Measurements from ENCODE around the gene DOCK4.

DOCK4 gene

DNA sequence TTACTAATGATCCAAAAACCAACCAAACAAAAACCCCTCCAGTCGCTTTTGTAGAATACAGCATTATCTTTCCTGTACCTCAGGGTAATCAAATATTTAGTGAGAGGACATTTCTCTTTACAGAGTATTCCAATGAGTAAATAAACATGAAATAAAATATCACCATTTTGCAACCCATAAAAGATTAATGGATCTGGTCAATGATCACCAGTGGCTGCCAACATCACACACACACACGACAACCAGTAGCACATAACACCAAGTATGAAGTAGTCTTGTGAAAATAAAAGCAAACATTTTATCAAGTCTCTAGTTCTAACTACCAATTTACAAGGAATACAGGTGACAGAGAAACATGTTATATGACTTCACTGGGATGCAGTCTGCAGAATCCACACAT, 455.3 kb downstream of the DOCK4 start:
- no peak for DNase-seq

DNA sequence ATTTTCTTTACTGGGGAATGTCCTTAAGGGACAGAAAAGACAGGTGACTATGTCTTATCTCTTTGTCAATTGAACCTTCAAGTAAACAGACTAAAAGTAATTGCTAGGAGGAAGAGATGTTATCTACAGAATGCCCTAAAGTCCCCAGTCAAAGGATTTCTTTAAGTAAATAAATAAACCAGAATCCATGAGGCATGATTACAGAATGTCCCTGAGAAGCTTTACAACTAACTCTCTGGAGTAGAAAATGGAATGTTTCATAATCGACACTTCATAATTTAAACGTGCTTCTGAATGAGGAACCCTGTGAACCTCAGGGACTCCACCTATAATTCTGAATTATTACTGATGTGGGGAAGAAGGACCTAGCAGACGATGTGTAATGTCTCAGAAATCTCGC, 456.0 kb downstream of the DOCK4 start:
- no peak for DNase-seq

DNA sequence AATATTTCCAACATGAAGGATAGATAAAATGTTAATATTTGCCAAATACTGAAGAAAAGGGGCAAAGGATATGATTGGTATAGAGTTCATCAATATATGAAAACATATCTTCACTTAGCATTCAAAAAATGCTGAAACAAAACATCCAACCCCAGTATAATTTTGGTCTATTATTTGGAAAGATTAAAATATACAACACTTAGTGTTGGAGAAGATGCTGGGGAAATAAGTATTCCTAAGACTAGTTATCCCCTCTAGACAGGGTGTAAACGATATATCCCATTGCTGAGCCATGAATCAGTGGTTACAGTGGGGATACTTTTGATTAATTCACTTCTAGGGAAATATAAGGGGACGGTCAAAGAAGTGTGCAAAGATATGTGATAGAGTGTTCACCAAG, 456.6 kb downstream of the DOCK4 start:
- no peak for DNase-seq

DNA sequence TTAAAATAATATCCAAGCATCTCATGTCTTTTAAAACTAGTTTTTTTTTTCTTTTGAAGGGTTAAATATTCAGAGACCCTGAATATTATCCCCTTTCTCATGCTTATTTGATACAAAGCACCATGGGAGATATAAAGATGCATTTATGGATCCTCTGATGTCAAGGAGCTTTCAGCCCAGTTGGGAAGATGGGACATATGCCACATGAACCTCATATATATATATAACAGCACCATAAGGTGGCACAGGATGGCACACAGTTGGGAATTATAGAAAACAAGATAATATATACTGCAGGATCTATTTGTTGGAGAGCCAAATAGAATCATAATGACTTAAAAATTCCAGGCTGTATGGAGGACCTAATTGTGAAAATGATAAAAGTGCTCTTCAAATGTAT, 458.5 kb downstream of the DOCK4 start:
- DNase-seq, result no peak

DNA sequence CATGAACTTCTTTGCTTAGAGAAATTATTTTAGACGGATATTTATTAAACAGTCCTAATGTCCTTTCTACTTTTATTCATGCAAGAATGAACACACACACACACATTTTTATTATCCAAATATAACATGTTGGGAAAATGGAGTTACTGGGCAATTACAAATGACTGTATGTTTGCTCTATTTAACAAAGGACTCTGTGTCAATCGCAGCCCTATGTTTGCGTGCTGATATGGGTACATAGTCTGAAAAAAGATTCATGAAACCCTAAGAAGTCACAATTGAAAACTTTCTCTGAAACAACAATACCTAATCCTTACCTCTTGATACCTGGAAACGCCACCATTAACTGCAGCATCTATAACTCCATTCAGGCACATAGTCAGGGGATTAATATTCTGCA, 459.2 kb downstream of the DOCK4 start:
- DNase-seq, result no peak

DNA sequence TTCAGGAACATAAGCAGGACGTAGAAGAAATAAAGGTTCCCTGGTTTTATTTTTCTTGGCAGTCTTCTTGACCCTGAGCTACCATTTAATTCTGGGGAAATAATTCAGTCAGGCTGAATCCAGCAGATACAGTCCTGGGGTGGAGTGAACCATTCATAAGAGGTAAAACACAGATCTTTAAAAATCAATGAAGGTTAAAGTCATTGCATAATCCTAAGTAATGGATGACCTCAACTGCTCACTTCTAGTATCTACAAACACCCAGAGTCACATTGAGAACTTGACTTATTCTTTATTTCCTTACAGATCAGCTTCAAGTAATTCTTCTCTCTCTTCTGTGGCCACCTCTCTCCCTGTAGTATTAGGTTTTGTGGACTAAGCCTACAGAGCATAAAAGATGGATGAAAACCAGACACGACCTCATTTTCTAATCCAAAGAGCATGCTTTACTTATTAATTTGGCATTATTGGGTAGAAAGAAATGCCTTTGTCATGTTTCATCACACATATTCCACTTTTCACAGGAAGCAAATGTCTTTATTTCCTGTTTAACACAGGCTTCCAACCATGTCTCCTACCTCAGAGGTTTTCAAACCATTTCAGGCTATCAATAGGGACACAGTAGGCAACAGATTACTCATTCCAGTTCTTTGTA, 461.6 kb downstream of the DOCK4 start:
- no peak for DNase-seq

DNA sequence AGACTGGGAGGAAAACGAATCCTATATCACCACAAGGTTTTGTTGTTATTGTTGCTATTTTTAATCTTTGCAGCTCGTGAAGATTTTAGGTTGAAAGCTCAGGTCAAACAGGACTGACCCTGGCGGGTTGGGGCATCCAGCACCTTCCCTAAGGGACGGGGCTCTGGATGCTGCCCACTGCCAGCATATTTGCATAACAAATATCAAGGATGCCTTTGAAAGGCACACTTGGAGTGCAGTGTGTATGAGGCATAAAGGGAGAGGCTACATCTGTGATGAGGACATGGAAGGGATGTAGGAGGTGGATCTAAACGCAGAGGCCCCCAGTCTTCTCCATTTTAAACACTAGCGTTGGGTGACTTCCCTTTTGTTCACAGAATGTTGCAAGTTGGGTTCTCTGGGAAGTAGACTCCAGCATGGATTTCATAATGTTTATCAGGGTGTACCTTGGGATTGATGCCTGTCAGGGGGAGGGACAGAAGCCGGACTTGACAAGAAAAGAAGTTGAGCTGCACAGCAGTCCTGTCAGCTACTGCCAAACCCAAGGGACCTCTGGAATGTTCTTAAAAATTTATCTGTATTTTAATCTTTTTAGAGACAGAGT, 462.9 kb downstream of the DOCK4 start:
- DNase-seq, result no peak

DNA sequence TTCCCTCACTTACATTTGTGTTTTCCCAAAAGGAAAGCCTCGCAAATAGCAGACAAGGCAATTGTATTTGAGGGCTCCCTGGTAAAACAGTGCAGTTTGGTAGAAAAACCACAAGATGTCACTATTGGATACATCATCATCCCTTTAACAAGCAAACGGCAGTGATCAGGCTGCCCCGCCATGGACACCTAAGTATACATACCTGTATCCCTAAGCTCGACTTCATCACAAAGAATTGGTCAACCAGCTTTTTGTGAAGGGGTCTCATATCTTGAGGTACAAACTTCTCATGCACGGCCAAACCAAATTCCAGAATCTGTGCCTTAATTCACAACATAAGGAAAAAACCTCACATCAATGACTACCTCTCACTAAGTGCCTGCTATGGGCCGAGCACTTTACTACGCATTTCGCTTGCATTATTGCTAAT, 464.4 kb downstream of the DOCK4 start:
- DNase-seq, result peak; percentile 43

DNA sequence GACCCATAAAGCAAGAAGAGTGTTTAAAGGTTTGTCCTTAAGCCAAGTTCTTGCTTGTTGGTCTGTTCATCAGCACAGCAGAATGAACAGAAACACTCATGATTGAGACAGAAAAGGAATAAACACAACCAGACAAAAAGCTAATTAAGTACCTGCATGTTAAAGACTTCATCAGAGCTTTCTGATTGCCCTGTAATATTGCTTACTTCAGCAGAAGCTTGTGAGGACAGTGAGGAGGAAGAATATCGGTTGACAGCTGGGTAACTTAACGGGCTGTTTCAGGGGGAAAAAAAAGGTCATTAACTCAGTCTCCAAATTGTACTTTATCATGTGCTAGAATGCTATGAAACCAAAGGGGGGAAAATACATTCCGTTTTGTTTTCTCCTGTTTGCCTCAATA, 465.3 kb downstream of the DOCK4 start:
- DNase-seq, result no peak

DNA sequence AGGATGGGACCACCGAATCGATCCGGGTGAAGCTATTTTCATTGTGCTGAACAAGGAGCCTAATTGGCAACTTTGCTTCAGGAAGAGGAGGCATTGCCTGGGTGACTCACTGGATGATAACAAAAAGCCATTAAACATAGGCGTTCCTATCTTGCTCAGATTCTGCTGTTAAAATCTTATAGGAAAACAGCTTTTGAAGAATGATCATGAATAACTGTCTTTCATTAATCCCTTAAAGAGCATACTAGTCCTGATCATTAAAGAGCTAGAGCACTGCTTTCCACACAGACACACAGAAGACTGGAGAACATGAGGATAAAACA, 469.7 kb downstream of the DOCK4 start:
- no peak for DNase-seq

DNA sequence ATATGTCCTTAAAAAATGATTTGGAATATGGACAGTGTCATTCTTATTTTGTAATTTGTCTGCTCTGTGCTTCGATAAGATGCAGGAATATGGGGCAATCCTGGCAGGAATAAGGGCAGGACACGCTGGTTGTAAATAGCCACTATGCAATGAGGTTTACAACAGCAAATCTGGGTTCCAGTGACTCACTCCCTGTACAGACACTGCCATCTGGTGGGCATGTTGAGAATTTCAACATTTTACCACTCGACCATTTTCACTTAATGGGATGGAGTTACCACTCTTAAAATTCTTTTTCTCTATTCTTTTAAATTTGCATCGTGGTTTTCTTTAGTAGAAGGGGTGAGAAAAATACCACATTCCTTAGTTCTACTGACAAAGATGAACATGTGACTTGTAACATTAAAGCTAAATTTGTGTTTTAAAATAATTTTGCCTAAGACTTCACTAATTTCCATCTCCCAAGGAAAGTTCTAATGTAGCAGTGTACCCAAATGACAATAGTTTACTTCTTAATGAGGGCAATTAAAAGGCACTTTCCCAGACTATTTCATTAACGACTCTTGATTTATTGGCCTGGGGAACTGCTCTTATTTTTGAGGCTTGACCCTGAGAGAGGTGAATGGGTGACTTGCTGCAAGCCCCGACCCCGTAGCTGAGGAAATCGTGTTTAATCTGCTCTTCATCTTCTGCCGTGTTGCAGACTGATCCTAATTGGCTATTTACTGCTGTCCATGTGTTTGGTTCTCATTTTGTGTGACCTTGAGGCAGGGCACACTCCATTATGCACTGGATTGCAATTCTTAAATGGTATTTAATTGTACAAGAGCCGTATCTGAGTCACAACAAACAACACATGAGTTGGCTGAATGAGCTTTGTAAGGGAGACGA, 470.3 kb downstream of the DOCK4 start:
- peak; percentile 32 for DNase-seq

DNA sequence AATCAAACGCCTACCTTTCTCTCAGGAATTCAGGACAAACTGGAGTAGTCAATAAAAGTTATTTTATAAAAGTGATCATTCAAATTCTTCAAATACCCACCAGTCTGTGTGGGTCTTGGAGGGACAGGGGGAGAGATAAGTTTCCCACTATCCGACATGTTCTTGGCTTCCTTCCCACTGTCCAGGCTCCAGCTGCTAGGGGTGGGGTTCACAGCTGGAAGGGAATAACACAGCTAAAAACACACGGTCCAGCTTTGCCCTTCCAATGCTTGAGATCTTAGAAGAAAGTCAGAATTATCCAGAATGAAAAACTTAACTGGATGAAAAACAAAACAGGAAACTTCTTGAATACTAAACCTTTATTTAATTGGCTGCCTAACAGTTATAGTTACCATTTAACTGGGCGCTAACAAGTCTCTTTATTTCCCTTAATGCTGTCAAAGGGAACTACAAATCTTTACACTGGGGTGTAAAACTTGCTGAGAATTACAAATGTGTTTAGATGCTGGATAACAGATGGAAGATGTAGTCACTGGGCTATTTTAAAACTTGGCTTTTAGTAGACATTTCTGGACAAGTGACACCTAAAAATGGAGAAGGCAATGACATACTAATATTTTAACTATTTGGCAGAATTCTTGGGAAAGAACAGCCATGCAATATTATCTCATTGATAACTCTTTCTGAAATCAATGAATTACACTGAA, 471.1 kb downstream of the DOCK4 start:
- DNase-seq, result no peak

DNA sequence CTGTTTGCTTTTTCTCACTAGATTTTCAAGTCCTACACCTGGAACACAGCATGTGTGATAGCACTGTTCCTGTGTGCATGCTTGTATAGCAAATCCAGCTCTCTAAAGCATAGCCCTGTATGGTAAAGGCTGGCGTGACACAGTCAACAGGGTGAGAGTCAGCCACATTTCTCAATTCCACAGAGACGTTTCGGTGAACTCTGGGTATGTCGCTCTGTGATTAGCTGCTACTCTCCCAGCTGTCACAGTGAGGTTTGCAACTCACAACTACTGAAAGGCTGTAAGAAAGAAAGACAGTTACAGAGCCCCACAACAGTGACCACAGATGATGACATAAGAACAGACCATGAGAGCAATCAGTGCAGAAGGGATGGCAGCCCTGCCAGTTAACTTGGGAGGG, 473.3 kb downstream of the DOCK4 start:
- DNase-seq, result no peak

DNA sequence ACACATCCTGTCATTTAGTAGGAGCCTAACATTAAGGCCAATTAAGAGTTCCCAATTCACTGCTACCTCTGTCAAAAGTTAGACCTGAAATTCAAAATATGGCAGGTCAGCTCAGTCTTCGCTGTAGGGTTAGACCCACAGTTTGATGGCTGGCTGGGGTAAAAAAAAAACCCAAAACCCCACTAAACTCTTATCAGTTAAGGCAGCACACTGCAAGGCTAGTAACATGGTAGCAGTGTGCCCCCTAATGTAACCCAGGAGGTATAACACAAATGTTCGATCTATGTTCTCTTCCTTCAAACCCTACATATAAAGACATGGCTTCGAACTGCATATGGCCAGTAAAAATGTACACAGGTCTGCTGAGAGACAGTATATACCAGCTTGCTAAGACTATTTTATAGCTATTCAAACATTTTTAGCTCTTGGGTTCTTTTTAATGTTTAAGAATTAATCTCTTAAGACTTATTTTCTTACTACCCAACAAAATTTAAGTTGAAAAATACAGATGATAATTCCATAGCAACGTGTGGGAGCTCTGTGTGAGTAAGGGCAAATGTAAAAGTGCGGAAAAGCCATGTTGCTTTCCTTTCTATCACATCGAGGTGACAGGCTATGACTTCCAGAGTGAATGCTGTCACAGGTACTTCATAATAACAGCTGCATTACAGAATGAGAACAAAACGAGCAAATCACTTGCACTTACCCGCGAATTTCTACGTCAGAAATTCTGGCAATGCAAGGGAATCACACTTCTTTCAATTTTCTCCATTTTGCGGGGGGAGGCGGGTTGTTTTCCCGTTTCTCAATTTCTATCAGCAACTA, 475.5 kb downstream of the DOCK4 start:
- DNase-seq, result no peak

DNA sequence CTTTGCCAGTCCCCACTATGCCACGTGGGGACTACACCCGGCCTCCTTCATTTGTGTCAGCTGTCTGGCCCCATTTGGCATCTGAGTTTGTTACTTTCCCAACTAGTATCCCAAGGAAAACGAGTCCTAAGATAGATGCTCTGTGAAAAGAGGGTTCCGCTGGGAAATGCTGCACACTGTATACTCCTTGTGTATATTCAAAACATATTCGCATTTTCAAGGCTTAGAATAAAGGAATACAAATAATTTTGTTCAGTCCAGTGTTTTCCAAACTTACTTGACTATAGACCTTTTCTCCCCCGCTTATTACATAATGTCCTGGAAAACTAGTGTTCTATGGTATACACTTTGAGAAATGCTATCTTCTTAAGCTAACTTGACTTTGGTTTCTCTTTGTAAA, 476.1 kb downstream of the DOCK4 start:
- no peak for DNase-seq

DNA sequence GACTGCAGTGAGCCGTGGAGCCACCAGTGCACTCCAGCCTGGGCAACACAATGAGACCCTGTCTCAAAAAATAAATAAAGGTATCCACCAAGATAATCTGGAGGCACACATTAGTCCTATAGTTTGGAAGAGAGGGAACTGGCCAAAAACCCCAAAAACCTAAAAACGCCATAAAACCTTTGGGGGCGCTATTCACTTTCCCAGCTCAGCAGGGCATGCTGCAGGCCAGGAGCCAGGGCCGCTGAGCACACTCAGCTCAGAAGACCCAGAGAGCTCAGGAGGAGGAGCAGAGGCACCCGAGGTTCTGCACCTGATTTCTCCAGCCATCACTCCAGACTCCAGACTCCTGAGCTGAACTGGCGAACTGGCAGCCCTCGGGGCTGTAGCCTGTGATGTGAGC, 476.7 kb downstream of the DOCK4 start:
- no peak for DNase-seq

DNA sequence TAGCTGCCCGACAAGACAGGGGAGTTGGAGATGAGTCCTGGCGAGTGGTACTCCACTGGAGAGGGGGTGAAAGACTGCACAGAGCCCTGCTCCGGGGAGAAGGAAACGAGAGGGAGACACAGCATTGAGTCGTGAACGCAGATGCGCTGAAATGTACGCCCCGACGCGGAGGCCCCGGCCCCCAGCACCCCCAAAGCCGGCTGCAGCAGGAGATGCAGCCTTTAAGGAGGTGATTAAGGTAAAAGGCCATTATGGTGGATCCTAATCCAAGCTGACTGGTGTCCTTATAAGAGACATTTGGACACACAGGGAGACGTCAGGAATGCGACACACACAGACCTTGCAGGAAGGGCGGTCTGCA, 477.6 kb downstream of the DOCK4 start:
- no peak for DNase-seq

DNA sequence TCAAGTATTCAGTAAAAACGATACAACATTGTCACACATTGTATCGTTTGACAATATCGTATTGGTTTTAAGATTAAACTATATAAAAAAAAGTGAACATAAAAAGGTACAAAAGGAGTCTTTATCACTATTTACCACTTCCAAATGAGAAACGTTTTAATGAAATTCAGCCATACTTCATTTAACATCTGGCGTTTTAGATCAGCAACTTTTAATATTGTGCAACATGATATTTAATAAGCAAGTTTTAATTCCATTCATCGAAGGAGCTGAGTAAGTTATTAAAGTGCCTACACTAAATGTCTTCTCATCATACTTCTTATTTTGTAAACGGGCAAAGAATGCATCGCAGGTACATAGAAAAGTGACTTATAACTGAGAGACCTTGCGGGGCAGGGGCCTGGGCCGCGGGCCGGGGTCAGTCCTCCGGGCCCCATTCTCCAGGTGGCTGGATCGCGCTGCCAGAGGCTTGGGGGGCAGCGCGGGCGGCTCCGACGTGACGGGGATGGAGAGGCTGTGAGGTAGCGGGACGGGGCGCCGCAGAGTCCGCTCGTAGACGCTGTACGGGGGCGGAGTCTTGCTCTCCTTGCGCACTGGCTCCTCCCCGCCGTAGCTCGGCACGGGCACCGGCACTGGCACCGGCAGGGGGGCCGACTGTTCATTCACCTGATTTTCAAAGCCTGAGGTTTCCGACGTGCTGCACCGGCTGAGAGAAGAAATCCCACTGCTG, 478.1 kb downstream of the DOCK4 start:
- no peak for DNase-seq

DNA sequence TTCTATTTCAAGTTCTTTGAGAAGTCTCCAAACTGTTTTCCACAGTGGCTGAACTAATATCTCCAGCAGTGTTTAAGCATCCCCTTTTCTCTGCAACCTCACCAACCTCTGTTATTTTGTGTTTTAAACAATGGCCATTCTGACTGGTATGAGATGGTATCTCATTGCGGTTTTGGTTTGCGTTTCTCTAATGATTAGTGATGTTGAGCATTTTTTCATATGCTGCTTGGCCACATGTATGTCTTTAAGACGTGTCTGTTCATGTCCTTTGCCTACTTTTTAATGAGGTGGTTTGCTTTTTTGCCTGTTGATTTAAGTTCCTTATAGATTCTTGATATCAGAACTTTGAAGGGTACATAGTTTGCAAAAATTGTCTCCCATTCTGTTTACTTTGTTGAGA, 487.3 kb downstream of the DOCK4 start:
- no peak for DNase-seq

DNA sequence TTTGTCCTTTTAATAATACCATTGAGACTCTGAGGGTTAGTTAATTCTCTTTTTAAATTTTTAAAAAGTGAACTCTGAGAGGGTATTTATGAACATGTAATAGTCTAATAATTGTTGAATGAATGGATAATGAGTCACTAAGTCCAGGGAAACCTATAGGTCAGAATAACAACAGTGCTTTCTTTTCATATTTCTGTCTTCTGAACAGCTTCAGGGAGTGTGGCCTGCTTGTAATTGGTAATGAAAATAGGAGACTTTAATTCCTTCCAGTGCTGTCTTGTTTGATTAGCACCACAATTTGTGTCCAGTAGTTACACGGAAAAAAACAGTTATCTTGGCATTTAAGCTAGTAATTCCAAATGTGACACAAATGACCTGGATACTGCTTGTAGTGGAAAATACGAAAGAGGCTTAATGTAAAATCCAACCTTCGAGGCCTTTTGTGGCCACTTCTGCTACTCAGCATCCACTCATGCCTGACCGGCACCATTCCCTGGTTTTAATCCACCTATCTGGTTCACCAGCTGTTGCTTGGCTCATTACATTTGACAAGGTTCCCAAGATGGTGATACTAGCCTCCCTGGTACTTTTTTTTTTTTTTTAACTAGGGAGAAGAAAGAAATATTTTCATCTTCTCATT, 494.7 kb downstream of the DOCK4 start:
- no peak for DNase-seq

DNA sequence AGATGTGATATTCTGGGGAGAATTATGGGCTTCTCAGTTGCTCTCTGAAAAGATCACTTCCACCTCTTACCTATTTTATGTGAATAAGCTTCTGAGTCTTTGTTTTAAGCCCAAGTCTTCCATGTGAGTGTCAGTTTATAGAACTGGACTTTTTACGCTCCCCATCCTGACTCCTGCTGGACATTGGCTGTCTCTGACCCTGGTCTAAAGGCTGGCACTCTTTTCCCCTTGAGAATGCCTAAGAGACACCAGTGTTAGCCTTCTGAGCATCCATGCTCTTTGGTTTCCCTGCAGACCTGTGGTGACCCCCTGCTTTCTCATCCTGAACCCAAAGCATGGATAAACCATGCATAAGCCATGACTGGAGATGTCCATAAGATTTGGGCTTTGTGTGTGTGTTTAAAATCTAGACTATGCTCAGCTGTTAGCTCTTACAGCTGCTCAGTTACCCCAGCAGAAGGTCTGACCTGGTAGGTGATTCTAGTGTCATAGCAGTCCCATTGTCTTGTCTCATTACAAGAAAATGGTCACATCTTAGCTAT, 495.3 kb downstream of the DOCK4 start:
- no peak for DNase-seq

Measured in activated naive CD4-positive, alpha-beta T cell treated with anti-CD3 and anti-CD28 coated beads, Interleukin-2, amount 50 U/mL, for 16 hours (primary cell).